Activated naive CD8-positive, alpha-beta T cell treated with anti-CD3 and anti-CD28 coated beads for 36 hours (primary cell): ENCODE results near the gene FEM1A. TPM values are rescaled to one million over a fixed set of nuclear protein-coding genes. Genes with fewer than 3 reads are reported as not detected.
"Not testable (repeated sequence)": the region's sequence is repeated elsewhere in the genome, so short reads cannot be mapped to it uniquely, and the experiment has no call there.

Experiments
- DNase-seq: peaks from one replicate; pipeline ENCODE4 v3.0.0; 2021
- H3K27ac Mint-ChIP-seq: one replicate; pipeline ENCODE4 v1.8.0; 2022; ENCODE audit warnings: mild to moderate bottlenecking, moderate library complexity, mixed read lengths
- H3K27me3 Mint-ChIP-seq: one replicate; pipeline ENCODE4 v1.8.0; 2022; ENCODE audit warnings: mild to moderate bottlenecking, mixed read lengths
- H3K36me3 Mint-ChIP-seq: one replicate; pipeline ENCODE4 v1.8.0; 2021; ENCODE audit warnings: mild to moderate bottlenecking, mixed read lengths
- H3K4me1 Mint-ChIP-seq: one replicate; pipeline ENCODE4 v1.8.0; 2021; ENCODE audit warnings: mixed read lengths
- H3K4me3 Mint-ChIP-seq: one replicate; pipeline ENCODE4 v1.8.0; 2022; ENCODE audit warnings: mild to moderate bottlenecking, moderate library complexity, mixed read lengths
- H3K9me3 Mint-ChIP-seq: one replicate; pipeline ENCODE4 v1.8.0; 2022; ENCODE audit warnings: mixed read lengths
- total RNA-seq, 2 experiments: library from RNA; stranded (reverse); gene quantifications; one replicate each; pipeline ENCODE4 v1.2.3, GENCODE V29; 2021

The FEM1A gene
- total RNA-seq, 2 experiments from 2014 or later, result 21.8 to 22.5 TPM

DNA sequence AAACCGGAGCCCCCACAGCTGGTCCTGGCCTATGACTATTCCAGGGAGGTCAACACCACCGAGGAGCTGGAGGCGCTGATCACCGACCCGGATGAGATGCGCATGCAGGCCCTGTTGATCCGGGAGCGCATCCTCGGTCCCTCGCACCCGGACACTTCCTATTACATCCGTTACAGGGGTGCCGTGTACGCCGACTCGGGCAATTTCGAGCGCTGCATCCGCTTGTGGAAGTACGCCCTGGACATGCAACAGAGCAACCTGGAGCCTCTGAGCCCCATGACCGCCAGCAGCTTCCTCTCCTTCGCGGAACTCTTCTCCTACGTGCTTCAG, 1.3 kb downstream of the FEM1A start:
- Mint-ChIP-seq H3K27ac (peak overlapping the region; percentile 82), H3K36me3 (peaks cover 29% of the 10 kb centered on the region), H3K4me1 (peaks cover 33% of the 10 kb centered on the region), H3K4me3 (peak overlapping the region; percentile 90)
- not testable (repeated sequence) for DNase-seq, H3K9me3 Mint-ChIP-seq, H3K27me3 Mint-ChIP-seq

DNA sequence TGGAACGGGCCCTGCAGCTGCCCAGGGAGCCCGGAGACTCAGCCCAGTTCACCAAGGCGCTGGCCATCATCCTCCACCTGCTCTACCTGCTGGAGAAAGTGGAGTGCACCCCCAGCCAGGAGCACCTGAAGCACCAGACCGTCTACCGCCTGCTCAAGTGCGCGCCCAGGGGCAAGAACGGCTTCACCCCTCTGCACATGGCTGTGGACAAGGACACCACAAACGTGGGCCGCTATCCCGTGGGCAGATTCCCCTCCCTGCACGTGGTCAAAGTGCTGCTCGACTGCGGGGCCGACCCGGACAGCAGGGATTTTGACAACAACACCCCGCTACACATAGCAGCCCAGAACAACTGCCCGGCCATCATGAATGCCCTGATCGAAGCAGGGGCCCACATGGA, 1.7 kb downstream of the FEM1A start:
- not testable (repeated sequence) for H3K27me3 Mint-ChIP-seq, H3K9me3 Mint-ChIP-seq, DNase-seq
- H3K36me3 Mint-ChIP-seq, result peaks cover 29% of the 10 kb centered on the region
- H3K4me3 Mint-ChIP-seq, result peak overlapping the region; percentile 90
- H3K4me1 Mint-ChIP-seq, result peaks cover 33% of the 10 kb centered on the region
- peak overlapping the region; percentile 82 for H3K27ac Mint-ChIP-seq

DNA sequence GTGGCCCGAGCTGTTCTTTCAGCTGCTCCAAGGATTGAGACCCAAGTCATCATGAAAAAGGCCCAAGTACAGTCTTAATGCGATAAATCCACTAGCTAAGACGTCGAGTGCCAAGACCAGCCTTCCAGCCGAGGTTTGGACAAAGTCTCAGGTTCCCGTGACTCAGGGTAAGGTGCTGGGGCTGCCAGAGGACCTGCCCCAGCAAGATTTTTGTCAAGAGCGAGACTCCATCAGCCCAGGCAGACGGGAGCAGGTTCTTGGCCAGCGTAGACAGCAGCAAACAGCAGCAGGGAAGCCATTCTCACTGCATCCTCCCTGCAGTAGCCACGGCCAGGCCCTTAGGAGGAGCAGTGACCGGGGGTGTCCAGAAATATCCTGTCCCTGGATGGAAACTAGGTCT, 3.4 kb downstream of the FEM1A start:
- Mint-ChIP-seq H3K27ac (peak overlapping the region; percentile 51), H3K36me3 (peaks cover 36% of the 10 kb centered on the region), H3K27me3 (no peaks in the 10 kb centered on the region), H3K4me3 (peak overlapping the region; percentile 18), H3K4me1 (peaks cover 33% of the 10 kb centered on the region), H3K9me3 (no peaks in the 10 kb centered on the region)
- DNase-seq, result no peak

DNA sequence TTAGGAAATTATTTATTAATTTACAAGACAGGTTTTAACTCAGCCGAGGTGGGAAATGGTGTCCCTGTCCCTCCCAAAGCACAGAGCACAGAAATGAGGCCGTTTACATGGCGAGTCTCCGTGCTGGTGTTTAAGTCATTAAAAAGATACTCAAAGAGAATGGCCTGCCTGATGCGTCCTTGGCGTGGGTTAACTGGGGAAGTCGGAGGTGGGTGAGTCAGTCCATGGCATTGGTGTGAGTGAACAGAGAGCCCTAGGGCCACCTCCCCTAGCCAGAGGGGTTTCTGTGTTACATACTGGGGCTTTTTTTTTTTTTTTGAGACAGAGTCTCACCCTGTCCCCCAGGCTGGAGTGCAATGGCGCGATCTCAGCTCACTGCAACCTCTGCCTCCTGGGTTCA, 3.9 kb downstream of the FEM1A start:
- peaks cover 33% of the 10 kb centered on the region for H3K4me1 Mint-ChIP-seq
- no peaks in the 10 kb centered on the region for H3K27me3 Mint-ChIP-seq
- peak overlapping the region; percentile 55 for H3K4me3 Mint-ChIP-seq
- no peak for DNase-seq
- H3K36me3 Mint-ChIP-seq, result peaks cover 36% of the 10 kb centered on the region
- no peaks in the 10 kb centered on the region for H3K9me3 Mint-ChIP-seq
- H3K27ac Mint-ChIP-seq, result peak overlapping the region; percentile 72

DNA sequence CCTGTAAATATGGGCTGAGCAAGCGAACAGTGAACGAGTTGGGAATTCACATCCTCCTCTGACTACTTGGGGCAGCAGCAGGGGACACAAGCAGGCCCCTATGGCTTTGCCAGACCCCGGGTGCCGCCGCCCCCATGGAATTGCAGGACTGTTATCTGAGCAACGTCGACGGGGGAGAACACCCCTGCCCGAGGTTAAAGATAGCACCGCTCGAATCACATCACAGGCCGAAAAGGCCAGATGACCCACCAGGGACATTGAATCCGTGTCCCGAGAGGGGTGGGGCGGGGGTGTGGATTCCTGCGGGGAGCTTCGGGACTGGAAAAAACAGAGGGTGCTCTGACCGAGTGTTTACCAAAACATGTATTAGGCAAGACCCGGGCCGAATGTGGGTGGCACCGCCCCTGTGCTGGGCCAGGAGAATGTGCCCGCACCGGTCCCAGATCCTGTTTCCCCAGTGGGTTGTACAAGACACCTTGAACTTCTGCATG, 9.1 kb downstream of the FEM1A start:
- H3K4me1 Mint-ChIP-seq, result peaks cover 11% of the 10 kb centered on the region
- H3K36me3 Mint-ChIP-seq, result peaks cover 17% of the 10 kb centered on the region
- H3K27ac Mint-ChIP-seq, result no peak overlapping the region
- H3K9me3 Mint-ChIP-seq, result no peaks in the 10 kb centered on the region
- no peaks in the 10 kb centered on the region for H3K27me3 Mint-ChIP-seq
- no peak for DNase-seq
- no peak overlapping the region for H3K4me3 Mint-ChIP-seq

DNA sequence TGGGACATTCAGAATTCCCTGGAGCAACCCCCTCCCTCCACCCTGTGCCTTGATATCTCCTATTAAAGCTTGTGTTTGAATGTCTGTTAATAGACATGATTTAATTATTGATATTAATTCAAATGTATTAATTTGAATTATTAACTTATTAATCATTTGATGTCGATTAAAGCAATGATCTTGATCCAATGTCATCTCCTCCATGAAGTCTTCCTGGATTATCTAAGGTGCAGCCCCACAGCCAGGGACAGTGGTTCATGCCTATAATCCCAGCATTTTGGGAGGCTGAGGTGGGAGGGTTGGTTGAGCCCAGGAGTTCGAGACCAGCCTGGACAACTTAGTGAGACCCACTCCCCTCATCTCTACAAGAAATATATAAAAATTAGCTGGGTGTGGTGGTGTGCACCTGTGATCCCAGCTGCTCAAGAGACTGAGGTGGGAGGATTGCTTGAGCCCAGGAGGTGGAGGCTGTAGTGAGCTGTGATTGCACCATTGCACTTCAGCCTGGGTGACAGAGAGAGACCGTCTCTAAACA, 9.6 kb downstream of the FEM1A start:
- no peaks in the 10 kb centered on the region for H3K27me3 Mint-ChIP-seq
- H3K27ac Mint-ChIP-seq, result no peak overlapping the region
- no peak for DNase-seq
- H3K4me3 Mint-ChIP-seq, result no peak overlapping the region
- peaks cover 7% of the 10 kb centered on the region for H3K4me1 Mint-ChIP-seq
- H3K9me3 Mint-ChIP-seq, result no peaks in the 10 kb centered on the region
- peaks cover 17% of the 10 kb centered on the region for H3K36me3 Mint-ChIP-seq

DNA sequence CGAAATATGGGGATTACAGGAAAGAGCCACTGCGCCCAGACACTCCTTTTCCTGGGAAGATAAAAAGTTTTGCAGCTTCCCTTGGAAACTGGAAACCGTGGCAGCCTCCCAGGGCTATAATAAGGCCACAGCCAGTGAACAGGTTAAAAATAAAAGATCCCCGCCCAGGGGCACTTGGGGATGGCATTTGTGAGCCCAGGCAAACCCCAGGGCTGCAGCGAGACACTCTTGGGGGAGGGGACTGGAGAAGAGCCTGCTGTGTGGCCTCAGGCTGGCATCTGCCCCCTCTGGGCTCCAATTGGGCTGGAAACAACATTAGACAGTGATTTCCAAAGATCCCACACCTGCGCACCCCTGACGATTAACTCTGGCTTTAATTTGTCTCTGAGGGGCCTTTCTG, 11.2 kb downstream of the FEM1A start:
- Mint-ChIP-seq H3K9me3 (no peaks in the 10 kb centered on the region), H3K4me1 (no peaks in the 10 kb centered on the region), H3K27ac (no peak overlapping the region), H3K36me3 (peaks cover 7% of the 10 kb centered on the region), H3K27me3 (no peaks in the 10 kb centered on the region), H3K4me3 (no peak overlapping the region)
- DNase-seq, result no peak

DNA sequence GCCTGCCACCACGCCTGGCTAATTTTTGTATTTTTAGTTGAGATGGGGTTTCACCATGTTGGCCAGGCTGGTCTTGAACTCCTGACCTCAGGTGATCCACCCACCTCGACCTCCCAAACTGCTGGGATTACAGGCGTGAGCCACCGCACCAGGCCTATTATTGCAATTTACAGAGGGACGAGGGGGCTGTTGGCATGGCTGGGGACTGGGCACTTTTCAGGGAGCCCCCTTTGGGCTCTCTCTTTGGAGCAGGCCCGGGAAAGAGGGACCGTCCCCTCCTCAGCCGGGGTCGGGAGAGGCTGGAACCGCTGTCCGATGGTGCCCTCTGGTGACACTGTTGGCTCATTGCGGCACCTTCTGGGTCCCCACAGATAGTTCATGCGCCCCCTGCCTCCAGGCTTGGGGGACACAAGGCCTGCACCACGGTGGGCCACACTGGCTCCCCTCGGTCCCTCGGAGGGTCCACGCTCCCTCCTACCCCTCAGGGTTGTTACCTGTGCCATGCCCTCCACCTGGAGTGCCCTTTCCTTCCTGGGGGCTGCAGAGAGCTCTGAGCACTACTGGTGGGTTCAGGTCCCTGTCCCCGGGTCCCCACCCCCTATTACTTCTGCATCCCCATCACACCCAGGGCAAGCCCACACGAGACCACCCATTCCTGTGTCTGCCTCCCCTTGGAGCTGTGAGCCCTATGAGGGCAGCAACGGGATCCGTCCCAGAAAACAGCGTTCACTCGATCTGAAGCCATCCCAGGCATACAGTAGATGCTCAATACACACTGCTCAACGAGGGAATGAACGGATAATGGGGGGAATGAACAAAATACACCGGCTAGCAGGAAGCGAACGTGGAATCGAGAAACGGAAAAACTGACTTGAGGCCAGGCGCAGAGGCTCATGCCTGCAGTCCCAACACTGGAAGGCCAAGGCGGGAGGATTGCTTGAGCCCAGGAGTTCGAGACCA, 12.5 kb downstream of the FEM1A start:
- Mint-ChIP-seq H3K27ac (no peak overlapping the region), H3K27me3 (no peaks in the 10 kb centered on the region), H3K4me3 (no peak overlapping the region), H3K4me1 (no peaks in the 10 kb centered on the region), H3K36me3 (peaks cover 2% of the 10 kb centered on the region), H3K9me3 (no peaks in the 10 kb centered on the region)
- DNase-seq, result peak; percentile 76

DNA sequence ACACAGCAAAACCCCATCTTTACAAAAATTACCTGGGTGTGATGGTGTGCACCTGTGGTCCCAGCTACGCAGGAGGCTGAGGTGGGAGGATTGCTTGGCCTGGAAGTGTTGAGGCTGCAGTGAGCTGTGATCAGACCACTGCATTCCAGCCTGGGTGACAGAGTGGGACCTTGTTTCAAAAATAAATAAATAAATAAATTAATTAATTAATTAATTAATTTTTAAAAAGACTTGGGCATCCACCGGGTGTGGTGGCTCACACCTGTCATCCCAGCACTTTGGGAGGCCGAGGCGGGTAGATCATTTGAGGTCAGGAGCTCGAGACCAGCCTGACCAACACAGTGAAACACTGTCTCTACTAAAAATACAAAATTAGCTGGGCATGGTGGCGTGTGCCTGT, 13.6 kb downstream of the FEM1A start:
- H3K4me3 Mint-ChIP-seq, H3K36me3 Mint-ChIP-seq, DNase-seq, H3K27ac Mint-ChIP-seq, H3K9me3 Mint-ChIP-seq, H3K27me3 Mint-ChIP-seq, H3K4me1 Mint-ChIP-seq: not testable (repeated sequence)

DNA sequence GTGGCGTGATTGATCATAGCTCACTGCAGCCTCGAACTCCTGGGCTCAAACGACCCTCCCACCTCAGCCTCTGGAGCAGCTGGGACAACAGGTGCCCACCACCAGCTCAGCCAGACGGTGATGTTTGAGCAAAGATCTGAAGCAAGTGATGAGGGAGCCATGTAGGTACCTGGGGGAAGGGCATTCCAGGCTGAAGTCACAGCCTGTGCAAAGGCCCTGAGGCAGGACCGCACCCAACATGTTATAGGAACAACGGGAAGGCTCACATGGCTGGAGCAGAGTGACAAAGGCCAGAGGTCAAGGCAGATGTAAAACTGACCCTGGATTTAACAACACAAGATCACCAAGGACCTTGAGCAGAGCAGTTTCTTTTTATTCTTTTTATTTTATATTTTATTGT, 14.8 kb downstream of the FEM1A start:
- Mint-ChIP-seq H3K27me3 (no peaks in the 10 kb centered on the region), H3K27ac (no peak overlapping the region), H3K4me1 (peaks cover 3% of the 10 kb centered on the region), H3K36me3 (no peaks in the 10 kb centered on the region), H3K9me3 (no peaks in the 10 kb centered on the region), H3K4me3 (no peak overlapping the region)
- DNase-seq, result no peak

DNA sequence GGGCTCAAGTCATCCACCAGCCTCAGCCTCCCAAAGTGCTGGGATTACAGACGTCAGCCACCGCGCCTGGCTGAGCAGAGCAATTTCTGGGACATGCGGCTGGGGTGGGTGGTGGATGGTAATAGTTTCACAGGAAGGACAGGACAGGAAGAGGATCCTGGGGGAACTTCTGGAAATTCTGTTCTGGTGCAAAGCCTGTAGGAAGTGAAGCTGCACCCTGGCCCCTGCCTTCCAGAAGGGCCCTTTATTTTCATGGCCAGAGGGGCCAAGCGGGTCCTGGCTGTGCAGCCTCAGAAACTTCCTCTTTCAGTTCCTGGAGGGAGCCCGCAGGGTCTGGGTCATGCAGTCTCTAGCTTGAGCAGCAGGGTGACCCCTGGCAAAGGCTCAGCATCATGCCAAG, 15.7 kb downstream of the FEM1A start:
- DNase-seq, result no peak
- Mint-ChIP-seq H3K27ac (no peak overlapping the region), H3K4me3 (no peak overlapping the region), H3K27me3 (no peaks in the 10 kb centered on the region), H3K4me1 (peaks cover 7% of the 10 kb centered on the region), H3K36me3 (no peaks in the 10 kb centered on the region), H3K9me3 (no peaks in the 10 kb centered on the region)

DNA sequence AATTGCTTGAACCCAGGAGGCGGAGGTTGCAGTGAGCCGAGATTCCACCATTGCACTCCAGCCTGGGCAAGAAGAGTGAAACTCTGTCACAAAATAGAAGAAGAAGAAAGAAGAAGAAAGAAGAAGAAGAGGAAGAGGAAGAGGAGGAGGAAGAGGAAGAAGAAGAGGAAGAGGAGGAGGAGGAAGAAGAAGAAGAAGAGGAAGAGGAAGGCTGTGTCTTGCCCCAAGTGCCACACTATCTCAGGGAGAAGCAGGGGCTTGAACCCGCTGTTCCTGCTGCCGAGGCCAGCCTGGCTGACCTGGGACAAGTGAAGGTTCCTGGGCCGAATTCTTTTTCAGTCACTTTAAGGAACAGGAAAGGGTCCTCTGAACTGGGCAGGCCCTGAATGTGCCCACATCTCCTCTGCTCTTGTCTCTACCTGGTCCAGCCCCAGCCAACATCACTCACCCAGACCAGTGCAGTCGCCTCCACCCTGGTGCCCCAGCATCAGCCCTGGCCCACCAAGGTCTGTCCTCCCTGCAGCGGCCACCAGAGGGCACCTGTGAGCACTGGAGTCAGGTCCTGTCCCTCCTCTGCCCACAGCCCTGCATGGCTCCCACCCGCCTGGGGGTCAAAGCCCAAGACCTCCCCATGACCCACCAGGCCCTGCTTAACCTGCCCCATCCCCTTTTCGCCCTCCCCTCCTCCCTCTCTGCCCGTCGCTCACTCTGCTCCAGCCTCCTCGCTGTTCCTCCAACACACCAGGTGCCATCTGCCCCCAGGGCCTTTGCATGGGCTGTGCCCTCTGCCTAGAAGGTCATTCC, 20.0 kb downstream of the FEM1A start:
- no peak overlapping the region for H3K4me3 Mint-ChIP-seq
- peak; percentile 85 for DNase-seq
- H3K4me1 Mint-ChIP-seq, result peaks cover 15% of the 10 kb centered on the region
- no peak overlapping the region for H3K27ac Mint-ChIP-seq
- H3K9me3 Mint-ChIP-seq, result peaks cover 5% of the 10 kb centered on the region
- no peaks in the 10 kb centered on the region for H3K27me3 Mint-ChIP-seq
- H3K36me3 Mint-ChIP-seq, result peaks cover 12% of the 10 kb centered on the region

DNA sequence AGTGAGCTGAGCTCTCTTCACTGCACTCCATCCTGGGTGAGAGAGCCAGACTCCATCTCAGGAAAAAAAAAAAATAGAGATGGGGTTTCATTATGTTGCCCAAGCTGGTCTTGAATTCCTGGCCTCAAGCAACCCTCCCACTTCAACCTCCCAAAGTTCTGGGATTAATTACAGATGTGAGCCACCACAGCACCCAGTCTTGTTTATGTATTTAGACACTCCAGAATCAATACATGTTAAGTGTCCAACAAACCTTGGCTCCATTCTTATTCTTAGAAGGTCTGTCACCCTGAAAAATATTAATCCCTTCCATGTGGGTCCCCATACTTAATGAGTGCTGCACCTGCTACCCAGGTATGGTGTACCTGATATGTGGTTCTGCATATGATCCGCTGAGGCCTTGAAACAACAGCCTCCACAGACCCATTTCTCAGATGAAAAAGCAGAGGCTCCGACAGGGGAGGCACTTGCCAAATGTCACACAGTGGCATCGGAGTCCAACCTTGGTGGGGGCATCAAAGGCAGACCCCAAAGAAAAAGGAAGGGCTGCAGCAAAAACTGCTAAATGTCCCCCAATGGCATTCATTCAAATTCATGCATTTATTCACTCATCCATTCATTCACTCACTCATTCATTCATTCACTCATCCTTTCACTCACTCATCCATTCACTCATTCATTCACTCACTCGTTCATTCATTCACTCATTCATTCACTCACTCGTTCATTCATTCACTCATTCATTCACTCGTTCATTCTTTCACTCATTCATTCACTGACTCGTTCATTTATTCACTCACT, 23.3 kb downstream of the FEM1A start:
- Mint-ChIP-seq H3K9me3 (peaks cover 5% of the 10 kb centered on the region), H3K27me3 (no peaks in the 10 kb centered on the region), H3K27ac (peak overlapping the region; percentile 64), H3K4me1 (peaks cover 12% of the 10 kb centered on the region), H3K36me3 (peaks cover 19% of the 10 kb centered on the region), H3K4me3 (no peak overlapping the region)
- no peak for DNase-seq

DNA sequence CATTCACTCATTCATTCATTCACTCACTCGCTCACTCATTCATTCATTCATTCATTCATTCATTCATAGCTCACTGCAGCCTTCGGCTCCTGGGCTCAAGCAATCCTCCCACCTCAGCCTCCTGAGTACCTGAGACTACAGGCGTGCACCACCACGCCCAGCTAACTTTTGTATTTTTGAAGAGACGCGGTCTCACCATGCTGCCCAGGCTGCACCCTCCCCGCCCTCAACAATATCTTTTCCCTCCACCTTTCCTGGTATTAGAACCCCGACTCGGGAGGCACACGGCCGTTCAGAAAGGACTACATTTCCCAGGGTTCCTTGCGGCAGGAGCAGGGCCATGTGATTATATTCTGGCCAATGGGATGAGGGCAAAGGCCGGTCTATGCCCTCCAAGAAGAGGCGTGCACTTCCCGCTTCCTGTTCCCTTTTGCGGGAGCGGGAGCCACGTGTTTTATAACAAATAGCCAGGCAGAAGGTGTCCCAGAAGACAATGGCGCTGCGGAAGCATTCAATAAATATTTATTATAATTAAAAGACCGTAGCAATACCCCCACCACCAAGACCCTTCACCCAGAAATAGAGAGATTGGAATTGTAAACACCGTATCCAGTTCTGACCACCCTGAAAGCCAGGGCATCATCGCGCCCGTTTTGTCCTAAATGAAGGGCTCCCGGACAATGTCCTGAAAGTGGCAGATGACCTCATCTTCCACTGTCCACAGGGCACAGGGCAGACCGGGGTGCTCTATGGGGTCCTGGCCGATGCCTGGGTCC, 24.1 kb downstream of the FEM1A start:
- Mint-ChIP-seq H3K36me3 (peaks cover 19% of the 10 kb centered on the region), H3K9me3 (peaks cover 5% of the 10 kb centered on the region), H3K27ac (peak overlapping the region; percentile 64)

More for the DNA sequence above, 24.1 kb downstream of the FEM1A start:
- Mint-ChIP-seq H3K27me3 (no peaks in the 10 kb centered on the region), H3K4me3 (peak overlapping the region; percentile 75), H3K4me1 (peaks cover 12% of the 10 kb centered on the region)
- peak; percentile 74 for DNase-seq
